D341Med (cell line): ENCODE data around the gene C1QTNF5.

Source experiments
- DNase-seq: peaks from one replicate; pipeline ENCODE4 v3.0.0; 2012; ENCODE audit warnings: low spot score

Gene C1QTNF5

DNA sequence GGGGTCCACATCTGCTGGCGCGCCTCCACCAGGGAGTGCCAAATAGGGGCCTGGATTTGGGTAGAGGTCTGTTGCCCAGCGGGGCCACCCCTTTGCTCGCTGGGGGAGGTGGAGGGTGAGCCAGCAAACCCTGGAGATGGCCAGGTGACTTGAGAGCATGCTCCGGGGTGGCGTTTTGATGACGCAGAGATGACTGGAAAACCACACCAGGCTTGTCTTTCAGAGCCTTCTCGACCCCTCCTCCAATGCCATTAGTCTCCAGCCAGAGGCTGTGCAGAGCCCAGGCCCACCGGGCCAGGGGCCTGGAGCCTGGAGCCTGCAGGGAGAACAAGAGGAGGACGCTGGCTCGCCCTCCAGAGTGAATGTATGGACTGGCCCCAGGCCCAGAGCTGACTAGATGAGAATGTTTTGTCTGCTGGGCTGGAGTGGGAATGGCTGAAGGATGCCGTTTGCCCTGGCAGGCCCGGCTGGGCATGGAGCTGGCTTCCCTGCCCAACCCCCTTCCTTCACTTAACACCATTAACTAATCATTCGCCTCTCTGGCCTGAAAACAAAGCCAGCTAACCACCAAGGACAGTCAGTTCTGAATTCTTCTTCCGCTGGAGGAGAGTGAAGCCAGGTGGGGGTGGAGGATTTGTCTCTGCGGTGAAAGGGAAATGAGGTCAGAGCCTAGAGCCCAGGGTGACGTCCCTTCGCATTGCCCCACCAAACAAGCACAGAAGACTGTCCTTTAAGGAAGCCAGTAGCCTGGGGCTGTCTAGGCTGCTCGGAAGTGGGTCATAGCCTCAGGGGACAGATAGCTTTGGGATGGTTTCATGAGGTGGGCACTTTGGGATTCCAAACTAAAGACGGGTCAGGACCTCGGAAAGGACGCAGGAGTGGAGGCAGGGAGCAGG is 22.2 kb downstream of the C1QTNF5 start:
- no peak for DNase-seq

DNA sequence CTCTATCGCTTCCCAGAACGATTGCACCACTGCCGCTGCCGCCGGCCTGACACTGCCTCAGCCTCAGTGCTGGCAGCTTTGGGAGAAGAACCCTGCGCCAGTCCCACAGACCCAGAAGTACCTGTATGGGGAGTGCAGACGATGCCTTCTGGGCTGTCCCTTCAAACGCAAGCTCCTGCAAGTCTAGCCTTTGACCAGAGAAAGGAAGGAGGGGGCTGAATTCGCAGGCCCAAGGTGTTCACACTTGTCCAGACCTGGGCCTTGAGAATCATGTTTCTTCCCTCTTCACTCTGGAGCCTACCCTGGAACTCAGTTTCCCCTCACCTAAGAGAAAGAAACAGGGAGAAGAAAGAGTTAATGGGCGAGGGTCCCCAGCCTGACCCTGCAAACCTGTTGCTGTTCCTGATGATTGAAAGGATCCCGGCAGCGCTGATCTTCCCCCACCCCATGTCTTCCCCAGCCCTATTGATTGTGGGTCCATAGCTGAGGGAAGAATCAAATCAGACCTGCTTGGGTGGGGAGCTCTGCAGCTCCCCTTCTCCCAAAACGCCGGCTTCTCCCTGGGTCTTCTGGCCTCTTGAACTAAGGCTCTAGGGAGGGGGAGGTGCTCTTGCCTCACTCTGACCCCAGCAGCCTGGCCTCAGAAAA is 23.0 kb downstream of the C1QTNF5 start:
- DNase-seq = no peak

DNA sequence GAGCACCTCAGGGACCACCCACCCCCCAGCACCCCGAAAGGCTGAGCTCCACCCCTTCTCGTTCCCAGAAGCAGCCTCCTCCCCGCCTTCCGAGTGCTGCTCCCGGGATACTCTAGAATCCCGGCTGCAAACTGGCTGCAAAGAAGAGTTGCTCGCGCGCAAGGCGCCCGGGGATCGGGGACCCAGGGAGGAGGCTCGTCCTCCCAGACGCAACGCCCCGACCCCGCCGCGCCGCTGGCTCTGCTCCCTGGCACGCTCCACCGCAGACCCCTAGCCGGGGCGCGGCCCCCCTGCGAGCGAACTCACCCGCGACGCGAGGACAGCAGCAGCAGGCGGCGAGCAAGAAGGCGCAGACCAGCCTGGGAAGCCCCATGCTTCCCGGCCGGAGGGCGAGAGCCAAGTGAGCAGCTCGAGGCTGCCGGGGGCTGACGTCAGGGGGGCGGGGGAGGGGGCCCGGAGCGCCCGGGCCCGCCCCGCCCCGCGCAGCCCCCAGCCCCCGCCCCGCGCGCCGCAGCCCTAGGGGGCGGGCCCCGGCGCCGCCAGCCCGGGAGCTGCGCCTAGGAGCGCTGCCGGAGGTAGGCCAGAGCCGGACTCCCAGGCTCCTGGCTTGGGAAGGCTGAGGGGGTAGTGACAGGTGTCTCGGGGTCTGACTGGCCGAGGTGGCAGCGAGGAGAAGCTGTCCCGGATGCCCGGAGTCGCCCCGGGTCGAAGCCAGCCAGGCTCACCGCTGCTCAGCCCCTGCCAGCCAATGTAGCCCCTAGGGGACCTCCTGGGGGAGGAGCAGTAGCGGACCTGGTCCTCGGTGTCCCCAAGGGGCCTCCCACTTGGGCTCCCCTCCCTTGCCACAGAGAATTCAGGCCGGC is 23.7 kb downstream of the C1QTNF5 start, which contains the start of gene MCAM:
Gene MCAM, minus strand, starts transcription at position 402 of the 863 bp plus-strand sequence. Its CDS starts 29 bp downstream, at position 373.
- DNase-seq = peak; percentile 74

- DNase-seq = no peak
Measured at GRCh38 chr11:119316016-119316728, 24.5 kb downstream of the C1QTNF5 start.

- DNase-seq = peak; percentile 50
Measured at GRCh38 chr11:119315131-119316015, 25.3 kb downstream of the C1QTNF5 start.

DNA sequence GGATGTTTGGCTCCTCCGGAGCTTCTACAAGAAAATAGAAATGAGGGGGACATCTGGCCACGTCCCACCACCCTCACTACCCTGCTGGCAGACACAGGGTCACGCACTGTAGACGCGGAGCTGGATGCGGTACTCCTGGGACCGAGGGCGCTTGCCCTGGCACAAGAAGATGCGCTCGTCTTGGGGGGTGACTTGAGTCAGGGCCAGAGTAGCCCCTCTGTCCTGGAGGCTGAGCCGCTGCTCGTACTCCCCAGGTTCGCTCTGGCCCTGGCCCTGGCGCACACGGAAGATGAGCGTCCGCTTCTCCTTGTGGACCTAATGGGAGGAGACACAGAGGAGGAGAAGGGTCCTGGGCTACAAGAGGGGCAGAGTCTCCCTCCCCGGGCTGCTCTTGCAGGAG is 26.0 kb downstream of the C1QTNF5 start:
- DNase-seq = no peak

DNA sequence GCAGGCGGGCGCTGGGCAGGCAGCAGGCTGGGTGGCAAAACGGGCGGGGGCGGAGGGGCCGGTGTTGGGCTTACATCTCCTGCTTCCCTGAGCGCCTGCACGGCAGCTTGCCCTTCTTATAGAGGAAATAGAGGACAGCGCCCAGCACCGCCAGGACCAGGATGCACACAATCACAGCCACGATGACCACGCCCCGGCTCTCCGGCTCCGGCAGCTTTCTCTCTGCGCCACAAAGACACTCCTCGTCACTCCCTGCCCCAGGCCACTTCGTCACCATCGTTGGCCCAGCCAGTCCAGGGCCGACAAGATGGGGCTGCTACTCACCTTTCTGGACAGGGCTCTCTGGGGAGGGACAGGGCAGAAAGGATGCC is 30.0 kb downstream of the C1QTNF5 start:
- DNase-seq = no peak

- DNase-seq = no peak
Measured at GRCh38 chr11:119309953-119310681, 30.6 kb downstream of the C1QTNF5 start.

DNA sequence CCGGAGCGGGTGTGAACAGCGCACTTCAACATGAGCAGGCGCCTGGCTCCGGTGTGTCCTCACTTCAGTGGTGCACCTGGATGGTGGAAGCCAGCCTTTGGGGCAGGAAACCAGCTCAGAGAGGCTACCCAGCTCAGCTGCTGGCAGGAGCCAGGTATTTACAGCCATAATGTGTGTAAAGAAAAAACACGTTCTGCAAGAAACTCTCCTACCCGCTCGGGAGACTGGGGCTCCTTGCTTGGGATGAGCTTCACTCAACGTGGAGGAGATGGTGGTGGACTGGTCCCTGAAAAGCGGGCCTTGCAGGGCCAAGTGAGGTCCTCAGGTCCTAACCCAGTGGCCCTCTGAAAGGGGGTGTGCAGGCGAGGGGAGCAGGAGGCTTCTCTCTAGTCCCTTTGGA is 31.3 kb downstream of the C1QTNF5 start:
- no peak for DNase-seq

GRCh38 chr11:119307974-119308373 is 32.7 kb downstream of the C1QTNF5 start:
- DNase-seq = no peak

DNA sequence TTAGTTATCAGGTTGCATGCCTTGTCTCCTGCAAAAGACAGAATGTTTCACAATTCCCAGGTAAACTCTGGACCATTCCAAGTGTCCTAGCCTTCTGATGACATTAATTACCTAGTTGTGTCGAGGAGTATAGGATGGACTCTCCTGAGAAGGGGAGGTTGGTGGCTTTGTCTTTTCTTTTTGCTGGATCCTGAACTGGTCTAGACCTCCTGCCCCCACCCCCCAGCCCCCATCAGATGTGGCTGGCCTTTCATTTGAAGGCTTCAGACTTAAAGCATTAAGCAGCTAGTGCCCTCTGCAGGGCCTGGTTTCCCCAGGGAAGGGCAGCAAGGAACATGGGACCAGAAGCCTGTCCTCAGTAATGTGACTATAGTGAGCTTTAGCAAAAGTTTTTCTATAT is 33.5 kb downstream of the C1QTNF5 start:
- no peak for DNase-seq

GRCh38 chr11:119306373-119306890 is 34.3 kb downstream of the C1QTNF5 start:
- DNase-seq = no peak

DNA sequence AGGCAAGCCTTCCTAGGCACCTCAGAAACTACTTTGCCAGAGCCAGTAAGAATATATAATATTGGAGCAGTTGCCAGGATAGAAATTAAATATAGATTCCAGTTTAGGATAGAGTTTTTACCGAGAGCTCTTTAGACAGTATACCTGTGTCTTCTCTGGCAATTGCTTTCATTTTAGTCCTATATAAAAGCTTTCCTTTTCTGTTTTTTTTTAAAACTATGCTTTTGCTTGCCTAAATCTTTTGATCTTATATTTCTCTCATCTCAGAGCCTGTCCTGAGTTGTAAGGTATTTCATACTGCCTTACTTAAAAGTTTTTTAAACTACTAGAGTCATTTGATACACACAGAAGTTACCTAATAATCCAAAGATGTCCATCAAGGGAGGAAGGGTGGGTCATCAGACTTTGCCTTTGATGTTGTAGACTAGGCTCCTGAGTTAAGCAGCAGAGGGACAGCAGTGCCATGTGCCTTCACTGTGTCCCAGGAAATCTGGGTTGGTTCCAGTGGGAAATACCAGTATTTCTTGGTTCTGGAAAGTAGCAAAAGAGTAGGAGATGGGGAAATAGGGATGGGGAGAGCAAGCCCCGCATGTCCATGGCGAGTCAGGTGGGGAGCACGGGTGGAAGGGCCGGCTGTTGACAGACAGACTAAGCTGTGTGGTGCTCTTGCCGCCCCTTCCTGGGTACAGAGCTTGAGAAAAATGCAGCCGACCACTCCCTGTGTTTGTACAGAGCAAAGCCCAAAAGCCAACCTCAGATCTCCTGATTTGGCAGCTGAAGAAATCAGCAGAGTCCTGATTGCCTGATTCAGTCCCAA is 34.9 kb downstream of the C1QTNF5 start:
- DNase-seq = no peak

DNA sequence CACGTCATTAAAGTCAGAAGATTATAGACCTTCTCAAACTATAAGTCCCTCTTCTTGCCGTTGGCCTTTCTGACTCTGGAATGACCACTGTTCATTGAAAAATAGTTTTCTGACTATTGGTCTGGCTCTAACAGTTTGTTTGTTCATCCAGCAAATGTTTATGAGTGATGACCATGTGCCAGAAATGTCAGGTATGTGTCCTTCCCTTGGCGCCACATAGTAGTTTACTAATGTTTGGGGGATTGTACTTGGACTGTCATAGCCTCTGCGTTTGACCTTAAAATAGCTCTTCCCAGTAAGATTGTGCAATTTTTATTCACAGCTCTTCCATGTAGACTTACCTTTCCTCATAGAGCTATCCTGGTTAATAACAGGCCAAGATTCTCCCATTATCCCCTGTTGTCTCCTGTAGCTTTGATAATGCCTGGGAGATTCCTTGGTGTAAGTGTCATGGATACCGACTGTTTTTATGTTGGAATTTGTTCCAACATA is 37.4 kb downstream of the C1QTNF5 start:
- DNase-seq = no peak

- no peak for DNase-seq
Measured at GRCh38 chr11:119300198-119300964, 40.3 kb downstream of the C1QTNF5 start.

GRCh38 chr11:119299416-119299815 is 41.3 kb downstream of the C1QTNF5 start:
- DNase-seq = no peak

GRCh38 chr11:119298726-119299125 is 42.0 kb downstream of the C1QTNF5 start:
- no peak for DNase-seq

DNA sequence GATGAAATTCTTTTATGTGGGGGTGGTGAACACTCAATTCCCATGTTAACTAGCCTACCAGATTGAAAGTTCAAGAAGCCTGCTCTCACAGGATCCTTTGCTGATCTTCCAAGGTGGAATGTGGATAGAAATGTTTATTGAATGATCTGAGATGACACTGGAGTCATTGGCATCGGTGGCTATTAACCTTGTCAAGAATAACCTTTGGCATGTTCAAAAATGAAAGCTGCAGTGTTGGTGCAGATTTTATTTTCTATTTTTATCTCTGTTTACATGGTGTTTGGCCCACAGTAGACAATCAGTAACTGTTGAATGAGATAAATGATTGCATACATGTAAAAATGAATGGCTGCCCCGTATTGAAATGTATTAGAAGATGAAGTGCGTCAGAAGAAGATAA is 42.7 kb downstream of the C1QTNF5 start:
- DNase-seq = no peak
